ENCODE measurements around the gene JPH4.
"Not testable (repeated sequence)": the region's sequence is repeated elsewhere in the genome, so short reads cannot be mapped to it uniquely, and the experiment has no call there.

The JPH4 gene

DNA sequence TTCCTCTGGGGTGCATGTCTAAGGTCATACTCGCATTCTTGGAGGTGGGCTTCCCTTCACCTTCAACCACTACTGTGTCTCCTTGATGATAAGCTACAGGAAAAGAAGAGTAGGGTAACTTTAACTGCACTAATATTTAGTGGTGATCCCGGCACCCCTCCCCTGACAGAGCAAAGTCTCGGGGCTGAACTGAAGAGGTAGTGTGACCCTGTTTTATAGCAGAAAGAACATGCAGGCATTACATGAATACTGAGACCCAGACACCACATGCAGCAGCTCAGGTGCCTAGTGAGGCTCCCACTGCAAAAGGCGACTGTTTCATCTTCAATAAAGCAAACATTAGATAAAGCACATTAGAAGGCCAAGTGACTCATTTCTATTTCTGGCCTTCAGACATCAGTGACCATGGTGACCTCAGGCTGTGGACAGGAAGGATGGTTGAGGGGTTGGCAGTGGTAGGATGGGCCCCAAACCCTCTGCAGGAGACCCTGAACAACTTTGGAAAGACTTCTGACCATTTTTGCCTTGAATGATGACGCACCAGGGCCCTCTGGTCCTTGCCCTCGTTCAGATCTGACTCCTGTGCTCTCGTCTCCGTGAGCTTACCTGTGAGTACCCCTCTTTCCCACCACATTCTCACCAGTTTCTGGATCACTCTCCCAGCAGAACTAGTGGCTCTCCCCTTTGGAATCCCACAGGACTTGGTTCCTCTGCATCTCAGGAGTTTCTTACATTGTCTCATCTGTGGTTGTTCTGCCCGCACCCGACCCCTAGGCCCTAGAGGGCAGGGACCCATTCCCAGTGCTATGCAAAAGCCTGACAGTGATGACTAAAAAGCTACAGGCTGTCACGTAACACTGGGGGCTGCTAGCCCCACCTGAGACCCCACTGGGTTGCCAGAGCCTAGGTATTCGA, 23.8 kb upstream of the JPH4 start:
- no peak overlapping the region for H3K4me3 ChIP-seq (replicated peaks; ENCODE audit: low read depth, low read length)
- no peak for DNase-seq (ENCODE audit: low read depth)
- TF ChIP-seq, protein P1, sequence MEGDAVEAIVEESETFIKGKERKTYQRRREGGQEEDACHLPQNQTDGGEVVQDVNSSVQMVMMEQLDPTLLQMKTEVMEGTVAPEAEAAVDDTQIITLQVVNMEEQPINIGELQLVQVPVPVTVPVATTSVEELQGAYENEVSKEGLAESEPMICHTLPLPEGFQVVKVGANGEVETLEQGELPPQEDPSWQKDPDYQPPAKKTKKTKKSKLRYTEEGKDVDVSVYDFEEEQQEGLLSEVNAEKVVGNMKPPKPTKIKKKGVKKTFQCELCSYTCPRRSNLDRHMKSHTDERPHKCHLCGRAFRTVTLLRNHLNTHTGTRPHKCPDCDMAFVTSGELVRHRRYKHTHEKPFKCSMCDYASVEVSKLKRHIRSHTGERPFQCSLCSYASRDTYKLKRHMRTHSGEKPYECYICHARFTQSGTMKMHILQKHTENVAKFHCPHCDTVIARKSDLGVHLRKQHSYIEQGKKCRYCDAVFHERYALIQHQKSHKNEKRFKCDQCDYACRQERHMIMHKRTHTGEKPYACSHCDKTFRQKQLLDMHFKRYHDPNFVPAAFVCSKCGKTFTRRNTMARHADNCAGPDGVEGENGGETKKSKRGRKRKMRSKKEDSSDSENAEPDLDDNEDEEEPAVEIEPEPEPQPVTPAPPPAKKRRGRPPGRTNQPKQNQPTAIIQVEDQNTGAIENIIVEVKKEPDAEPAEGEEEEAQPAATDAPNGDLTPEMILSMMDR (IDR thresholded peaks at IDR 0.05; ENCODE audit: low read length, missing control alignments), result no peak

DNA sequence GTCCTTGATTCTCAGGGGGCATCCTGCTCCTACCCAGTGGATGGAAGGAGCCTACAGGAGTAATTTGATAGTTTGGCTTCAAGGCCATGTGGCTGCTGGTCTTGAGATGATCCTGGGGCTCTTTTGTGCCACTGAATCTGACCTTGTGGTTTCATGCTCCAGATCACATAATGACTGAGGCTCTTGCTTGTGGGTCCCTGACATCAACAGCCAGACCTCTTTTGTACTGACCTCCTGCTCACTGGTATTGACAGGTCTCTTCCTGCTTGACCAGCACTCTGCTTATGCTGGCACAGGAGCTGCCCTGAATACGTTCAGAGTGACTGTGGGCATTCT, 23.2 kb upstream of the JPH4 start:
- TF ChIP-seq, protein P1 (IDR thresholded peaks at IDR 0.05; ENCODE audit: low read length, missing control alignments), result no peak
- no peak overlapping the region for H3K4me3 ChIP-seq (replicated peaks; ENCODE audit: low read depth, low read length)
- no peak for DNase-seq (ENCODE audit: low read depth)

DNA sequence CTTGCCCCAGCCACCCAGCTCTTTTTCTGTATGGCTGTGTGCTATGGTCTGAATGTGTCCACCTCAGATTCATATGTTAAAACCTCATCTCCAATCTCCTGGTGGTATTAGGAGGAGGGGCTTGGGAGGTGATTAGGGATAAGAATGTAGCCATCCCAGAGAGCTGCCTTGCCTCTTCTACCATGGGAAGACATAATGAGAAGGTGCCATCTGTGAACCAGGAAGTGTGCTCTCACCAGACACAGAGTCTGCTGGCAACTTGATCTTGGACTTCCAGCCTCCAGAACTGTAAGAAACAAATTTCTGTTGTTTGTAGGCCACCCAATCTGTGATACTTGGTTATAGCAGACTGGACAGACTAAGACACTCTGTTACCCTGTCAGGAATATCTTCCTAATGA, 22.8 kb upstream of the JPH4 start:
- H3K4me3 ChIP-seq (replicated peaks; ENCODE audit: low read depth, low read length), result no peak overlapping the region
- no peak for DNase-seq (ENCODE audit: low read depth)
- TF ChIP-seq, protein P1 (IDR thresholded peaks at IDR 0.05; ENCODE audit: low read length, missing control alignments), result no peak

DNA sequence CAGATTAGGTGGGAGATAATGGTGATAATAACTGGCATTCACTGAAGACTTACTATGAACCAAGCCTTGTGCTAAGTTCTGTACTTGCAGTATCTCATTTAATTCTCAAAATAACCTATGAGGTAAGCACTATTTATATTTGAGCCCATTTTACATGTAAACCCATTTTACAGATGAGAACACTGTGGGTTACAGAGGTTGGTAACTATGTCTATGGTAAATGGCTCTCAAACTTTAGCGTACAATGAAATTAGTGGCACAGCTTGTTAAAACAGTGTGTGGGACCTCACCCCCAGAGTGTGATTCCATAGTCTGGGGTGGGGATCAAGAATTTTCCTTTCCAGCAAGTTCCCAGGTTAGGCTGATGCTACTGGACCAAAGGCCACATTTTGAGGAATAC, 22.2 kb upstream of the JPH4 start:
- DNase-seq (ENCODE audit: low read depth), result no peak
- TF ChIP-seq, protein P1 (IDR thresholded peaks at IDR 0.05; ENCODE audit: low read length, missing control alignments), result no peak
- H3K4me3 ChIP-seq (replicated peaks; ENCODE audit: low read depth, low read length), result no peak overlapping the region

DNA sequence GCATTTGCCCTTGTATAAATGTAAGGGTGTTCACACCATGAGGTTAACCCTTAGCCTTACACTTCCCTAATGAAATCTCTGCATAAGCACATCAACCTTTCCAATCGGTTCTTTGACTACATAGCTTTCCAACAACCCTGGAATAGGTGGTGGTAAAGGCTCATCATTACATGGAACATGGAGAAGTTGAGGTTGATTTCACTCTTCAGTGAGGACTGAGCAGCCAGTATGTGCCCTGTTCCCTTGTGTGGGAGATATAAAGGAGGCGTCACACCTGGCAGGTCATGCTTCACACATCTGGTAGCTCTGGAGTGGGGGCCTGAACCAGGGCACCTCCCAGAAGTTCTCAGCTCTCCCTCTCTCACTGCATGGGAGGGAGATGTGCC, 21.7 kb upstream of the JPH4 start:
- no peak for DNase-seq (ENCODE audit: low read depth)
- TF ChIP-seq, protein P1 (IDR thresholded peaks at IDR 0.05; ENCODE audit: low read length, missing control alignments), result no peak
- H3K4me3 ChIP-seq (replicated peaks; ENCODE audit: low read depth, low read length), result no peak overlapping the region

DNA sequence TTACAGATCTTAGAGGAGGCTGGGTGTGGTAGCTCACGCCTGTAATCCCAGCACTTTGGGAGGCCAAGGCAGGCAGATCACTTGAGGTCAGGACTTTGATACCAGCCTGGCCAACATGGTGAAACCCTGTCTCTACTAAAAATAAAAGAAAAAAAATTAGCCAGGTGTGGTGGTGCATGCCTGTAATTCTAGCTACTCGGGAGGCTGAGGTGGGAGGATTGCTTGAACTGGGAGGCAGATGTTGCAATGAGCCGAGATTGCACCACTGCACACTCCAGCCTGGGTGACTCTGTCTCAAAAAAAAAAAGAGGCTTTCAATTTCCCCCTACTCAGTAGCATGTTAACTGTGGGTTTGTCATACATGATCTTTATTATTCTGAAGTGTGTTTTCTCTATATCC, 15.6 kb upstream of the JPH4 start:
- H3K4me3 ChIP-seq (replicated peaks; ENCODE audit: low read depth, low read length); DNase-seq (ENCODE audit: low read depth): not testable (repeated sequence)

DNA sequence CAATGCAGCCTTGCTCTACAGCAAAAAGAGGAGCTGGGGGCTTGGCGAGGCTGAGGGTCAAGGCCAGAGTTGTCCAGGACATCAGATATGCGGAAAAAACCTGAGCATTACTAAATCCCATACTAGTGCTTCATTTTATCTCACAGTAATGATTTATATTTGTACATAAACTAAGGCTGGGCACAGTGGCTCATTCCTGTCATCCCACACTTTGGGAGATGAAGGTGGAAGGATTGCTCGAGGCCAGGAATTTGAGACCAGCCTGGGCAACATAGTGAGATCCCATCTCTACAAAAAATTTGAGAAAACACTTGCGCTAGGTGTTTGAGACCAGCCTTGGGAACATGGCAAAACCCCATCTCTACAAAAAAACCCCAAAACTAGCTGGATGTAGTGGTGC, 11.6 kb upstream of the JPH4 start:
- no peak for DNase-seq (ENCODE audit: low read depth)
- H3K4me3 ChIP-seq (replicated peaks; ENCODE audit: low read depth, low read length), result no peak overlapping the region
- TF ChIP-seq, protein P1 (IDR thresholded peaks at IDR 0.05; ENCODE audit: low read length, missing control alignments), result no peak
